Activated T-helper 17 cell treated with anti-CD3 and anti-CD28 coated beads, Interleukin-2, amount 50 U/mL, for 72 hours (primary cell): ENCODE measurements around the gene WDR62. TPM values are rescaled to one million over a fixed set of nuclear protein-coding genes. Genes with fewer than 3 reads are reported as not detected.

Experiments
- ATAC-seq: fragments of 150-1000 bp; cut with Tn5 transposase; replicated peaks from 2 replicates; pipeline ENCODE4 v1.10.0; 2021; ENCODE audit warnings: mild to moderate bottlenecking, moderate library complexity
- H3K27ac Mint-ChIP-seq: one replicate; pipeline ENCODE4 v1.8.0; 2022; ENCODE audit warnings: mixed read lengths
- H3K27me3 Mint-ChIP-seq: one replicate; pipeline ENCODE4 v1.8.0; 2022; ENCODE audit warnings: mixed read lengths
- H3K36me3 Mint-ChIP-seq: one replicate; pipeline ENCODE4 v1.8.0; 2022; ENCODE audit warnings: low read depth, mild to moderate bottlenecking, mixed read lengths
- H3K4me1 Mint-ChIP-seq: one replicate; pipeline ENCODE4 v1.8.0; 2022; ENCODE audit warnings: mixed read lengths
- H3K4me3 Mint-ChIP-seq: one replicate; pipeline ENCODE4 v1.8.0; 2022; ENCODE audit warnings: mild to moderate bottlenecking, mixed read lengths
- H3K9me3 Mint-ChIP-seq: one replicate; pipeline ENCODE4 v1.8.0; 2022; ENCODE audit warnings: mixed read lengths
- total RNA-seq, 2 donors: library from RNA; stranded (reverse); gene quantifications; one replicate each; pipeline ENCODE4 v1.2.3, GENCODE V29; 2022

The WDR62 gene
- total RNA-seq, 2 donors from 2014 or later, result 19.3 to 33.2 TPM

DNA sequence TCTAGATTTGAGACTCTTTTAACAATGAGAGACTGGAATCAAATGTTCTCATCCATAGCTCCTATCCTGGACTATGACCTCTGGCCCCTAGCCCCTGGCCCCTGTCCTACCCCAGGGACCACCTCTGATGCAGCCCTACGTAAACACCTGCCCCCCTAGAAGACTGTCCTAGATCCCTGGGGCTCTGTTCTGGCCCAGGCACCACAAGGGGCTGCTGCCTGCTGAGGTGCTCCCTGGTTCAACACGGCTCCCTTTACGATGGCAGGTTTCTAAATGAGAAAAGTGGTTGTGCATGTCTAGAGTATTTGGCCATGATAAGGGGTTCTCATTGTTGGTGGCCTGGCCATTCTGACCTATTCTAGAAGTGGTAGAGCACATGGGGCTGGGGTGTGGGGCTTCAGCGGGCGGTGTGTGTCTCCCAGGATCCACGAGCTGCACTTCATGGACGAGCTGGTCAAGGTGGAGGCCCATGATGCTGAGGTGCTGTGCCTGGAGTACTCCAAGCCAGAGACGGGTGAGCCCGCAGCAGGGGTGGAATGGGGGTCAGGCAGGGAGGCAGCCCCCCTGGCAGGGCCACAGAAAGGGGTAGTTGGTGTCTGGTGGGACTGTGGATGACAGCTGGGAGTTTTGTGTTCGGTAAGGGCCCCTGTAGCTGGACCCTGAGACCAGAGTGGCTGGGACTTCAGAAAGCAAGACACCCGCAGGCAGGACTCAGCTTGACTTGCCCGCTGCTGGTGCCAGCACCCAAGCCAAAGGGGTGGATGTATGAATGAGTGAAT, 29.7 kb downstream of the WDR62 start:
- Mint-ChIP-seq H3K27me3 (no peaks in the 10 kb centered on the region), H3K4me3 (no peak overlapping the region), H3K27ac (no peak overlapping the region), H3K36me3 (peaks cover 64% of the 10 kb centered on the region), H3K9me3 (no peaks in the 10 kb centered on the region), H3K4me1 (no peaks in the 10 kb centered on the region)
- no peak for ATAC-seq

GRCh38 chr19:36086326-36086725, 31.6 kb downstream of the WDR62 start:
- Mint-ChIP-seq H3K9me3 (no peaks in the 10 kb centered on the region), H3K4me1 (peaks cover 5% of the 10 kb centered on the region), H3K4me3 (no peak overlapping the region), H3K36me3 (peaks cover 62% of the 10 kb centered on the region), H3K27ac (no peak overlapping the region), H3K27me3 (no peaks in the 10 kb centered on the region)
- no peak for ATAC-seq

DNA sequence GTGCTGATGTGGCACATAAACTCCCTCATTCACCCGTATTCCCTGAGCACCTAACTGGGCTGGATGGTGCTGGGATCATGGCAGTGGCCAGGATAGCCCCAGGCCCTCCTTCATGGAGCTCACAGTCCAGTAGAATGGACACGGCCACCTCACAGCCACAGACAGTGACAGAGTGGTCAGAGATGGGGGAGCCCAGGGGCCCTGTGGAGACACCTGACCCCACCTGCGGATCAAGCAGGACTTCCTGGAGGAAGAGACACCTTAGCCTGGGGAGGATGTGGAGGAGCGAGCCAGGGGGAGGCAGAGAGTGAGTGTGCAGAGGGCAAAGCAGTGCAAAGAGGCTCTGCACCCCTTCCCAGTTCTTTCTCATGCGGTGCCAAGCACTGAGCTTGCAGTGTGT, 35.1 kb downstream of the WDR62 start:
- Mint-ChIP-seq H3K27me3 (no peaks in the 10 kb centered on the region), H3K4me1 (peaks cover 18% of the 10 kb centered on the region), H3K27ac (no peak overlapping the region), H3K4me3 (no peak overlapping the region), H3K36me3 (peaks cover 50% of the 10 kb centered on the region), H3K9me3 (no peaks in the 10 kb centered on the region)
- no peak for ATAC-seq

DNA sequence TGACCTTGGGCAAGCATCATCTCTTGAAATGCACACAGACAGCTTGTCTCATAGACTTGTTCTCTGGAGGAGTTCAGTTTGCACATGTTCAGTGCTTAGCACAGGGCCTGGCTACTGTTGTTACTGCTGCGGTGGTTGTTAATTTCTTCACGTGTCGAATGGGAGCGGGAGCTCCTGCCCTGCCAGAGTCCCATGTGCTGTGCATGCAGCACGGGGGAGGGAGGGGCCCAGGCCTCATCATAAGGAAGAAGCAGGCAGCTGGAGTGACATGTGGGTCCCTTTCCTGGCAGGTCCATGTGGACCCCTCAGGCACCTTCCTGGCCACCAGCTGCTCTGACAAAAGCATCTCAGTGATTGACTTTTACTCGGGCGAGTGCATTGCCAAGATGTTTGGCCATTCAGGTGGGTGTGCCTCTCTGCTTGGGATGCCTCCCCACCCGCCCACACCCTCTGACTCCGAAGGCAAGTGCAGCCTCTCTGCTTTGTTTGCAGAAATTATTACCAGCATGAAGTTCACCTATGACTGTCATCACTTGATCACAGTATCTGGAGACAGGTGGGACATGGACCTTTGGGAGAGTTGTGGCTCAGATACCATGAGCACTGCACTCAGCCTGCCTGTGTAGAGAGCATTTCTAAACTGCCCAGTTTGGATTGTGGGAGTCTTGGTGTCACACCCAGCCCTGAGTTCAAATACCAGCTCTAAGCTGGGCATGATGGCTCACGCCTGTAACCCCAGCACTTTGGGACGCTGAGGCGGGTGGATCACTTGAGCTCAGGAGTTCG, 36.4 kb downstream of the WDR62 start:
- H3K4me1 Mint-ChIP-seq, result peaks cover 18% of the 10 kb centered on the region
- H3K27me3 Mint-ChIP-seq, result no peaks in the 10 kb centered on the region
- no peaks in the 10 kb centered on the region for H3K9me3 Mint-ChIP-seq
- no peak overlapping the region for H3K27ac Mint-ChIP-seq
- H3K4me3 Mint-ChIP-seq, result no peak overlapping the region
- H3K36me3 Mint-ChIP-seq, result peaks cover 46% of the 10 kb centered on the region
- ATAC-seq, result no peak

DNA sequence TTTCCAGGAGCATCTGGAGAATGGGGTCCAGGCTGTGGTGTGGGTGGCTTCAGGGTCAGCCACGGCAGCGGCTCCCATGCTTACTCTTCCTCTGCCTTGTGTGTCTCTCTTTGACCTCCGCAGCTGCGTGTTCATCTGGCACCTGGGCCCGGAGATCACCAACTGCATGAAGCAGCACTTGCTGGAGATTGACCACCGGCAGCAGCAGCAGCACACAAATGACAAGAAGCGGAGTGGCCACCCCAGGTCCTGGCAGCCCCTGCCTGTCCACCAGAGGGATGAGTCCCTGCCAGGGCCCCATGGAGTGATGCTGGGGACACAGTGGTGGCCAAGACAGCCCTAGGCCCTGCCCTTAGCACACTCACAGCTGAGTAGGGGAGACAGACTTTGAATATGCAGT, 37.9 kb downstream of the WDR62 start:
- Mint-ChIP-seq H3K9me3 (no peaks in the 10 kb centered on the region), H3K27ac (peak overlapping the region; percentile 66), H3K4me1 (peaks cover 18% of the 10 kb centered on the region), H3K36me3 (peaks cover 54% of the 10 kb centered on the region), H3K4me3 (peak overlapping the region; percentile 53), H3K27me3 (no peaks in the 10 kb centered on the region)
- ATAC-seq, result peak; percentile 6

DNA sequence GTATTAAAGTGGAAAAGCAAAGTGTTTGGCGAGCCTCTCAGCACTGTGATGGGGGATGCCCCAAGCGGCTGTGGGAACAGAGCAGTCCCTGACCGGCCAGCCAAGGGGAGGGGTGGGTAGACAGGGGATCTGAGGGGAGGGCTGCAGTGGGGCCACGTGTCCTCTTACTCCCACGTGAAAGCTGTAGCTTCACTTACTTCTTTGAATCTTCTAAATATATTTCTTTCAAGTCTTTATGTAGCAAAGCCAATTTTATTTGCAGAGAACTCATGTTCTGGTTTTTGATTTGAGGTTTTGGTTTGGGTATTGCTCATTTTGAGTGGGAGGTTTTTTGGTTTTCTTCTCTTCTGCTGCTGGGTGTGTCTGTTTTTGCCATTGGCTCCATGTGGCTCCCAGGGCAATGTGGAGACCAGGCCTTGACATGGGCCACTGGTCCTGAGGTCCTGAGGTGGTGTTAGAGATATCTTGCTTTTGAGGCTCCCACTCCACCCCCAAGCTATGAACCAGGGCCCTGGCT, 38.5 kb downstream of the WDR62 start:
- ATAC-seq, result peak; percentile 93
- H3K27me3 Mint-ChIP-seq, result no peaks in the 10 kb centered on the region

GRCh38 chr19:36093687-36094086, 39.0 kb downstream of the WDR62 start:
- Mint-ChIP-seq H3K27me3 (no peaks in the 10 kb centered on the region), H3K36me3 (peaks cover 52% of the 10 kb centered on the region), H3K27ac (peak overlapping the region; percentile 66), H3K9me3 (no peaks in the 10 kb centered on the region), H3K4me1 (peaks cover 18% of the 10 kb centered on the region), H3K4me3 (peak overlapping the region; percentile 53)
- no peak for ATAC-seq

More for the DNA sequence above, 38.5 kb downstream of the WDR62 start:
- Mint-ChIP-seq H3K4me1 (peaks cover 18% of the 10 kb centered on the region), H3K36me3 (peaks cover 52% of the 10 kb centered on the region), H3K27ac (peak overlapping the region; percentile 66), H3K4me3 (peak overlapping the region; percentile 53), H3K9me3 (no peaks in the 10 kb centered on the region)

GRCh38 chr19:36097036-36097435, 42.3 kb downstream of the WDR62 start:
- no peak for ATAC-seq
- Mint-ChIP-seq H3K4me3 (no peak overlapping the region), H3K36me3 (peaks cover 42% of the 10 kb centered on the region), H3K9me3 (no peaks in the 10 kb centered on the region), H3K4me1 (peaks cover 13% of the 10 kb centered on the region), H3K27me3 (no peaks in the 10 kb centered on the region), H3K27ac (no peak overlapping the region)

DNA sequence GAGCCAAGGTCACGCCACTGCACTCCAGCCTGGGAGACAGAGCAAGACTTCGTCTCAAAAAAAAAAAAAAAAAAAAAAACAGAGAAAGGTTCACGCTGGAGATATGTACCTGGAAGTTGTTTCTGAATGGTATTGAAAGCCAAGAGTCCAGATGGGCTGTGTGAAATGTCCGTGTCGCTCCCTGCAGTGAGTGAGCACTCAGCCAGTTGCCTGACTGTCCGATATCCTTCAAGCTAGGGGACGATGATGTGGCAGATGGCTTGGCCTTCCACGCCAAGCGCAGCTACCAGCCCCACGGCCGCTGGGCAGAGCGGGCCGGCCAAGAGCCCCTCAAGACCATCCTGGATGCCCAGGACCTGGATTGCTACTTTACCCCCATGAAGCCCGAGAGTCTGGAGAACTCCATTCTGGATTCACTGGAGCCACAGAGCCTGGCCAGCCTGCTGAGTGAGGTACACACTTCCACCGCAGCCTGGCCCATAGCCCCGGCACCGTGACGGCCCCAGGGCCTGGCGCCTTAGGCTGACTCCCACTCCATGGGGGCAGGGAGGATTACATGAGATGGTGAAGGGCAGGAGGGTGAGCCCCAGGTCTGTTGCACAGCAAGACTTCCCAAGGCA, 44.6 kb downstream of the WDR62 start:
- H3K9me3 Mint-ChIP-seq, result no peaks in the 10 kb centered on the region
- H3K27ac Mint-ChIP-seq, result no peak overlapping the region
- H3K4me1 Mint-ChIP-seq, result no peaks in the 10 kb centered on the region
- H3K36me3 Mint-ChIP-seq, result peaks cover 31% of the 10 kb centered on the region
- no peak for ATAC-seq
- H3K4me3 Mint-ChIP-seq, result no peak overlapping the region
- H3K27me3 Mint-ChIP-seq, result no peaks in the 10 kb centered on the region

DNA sequence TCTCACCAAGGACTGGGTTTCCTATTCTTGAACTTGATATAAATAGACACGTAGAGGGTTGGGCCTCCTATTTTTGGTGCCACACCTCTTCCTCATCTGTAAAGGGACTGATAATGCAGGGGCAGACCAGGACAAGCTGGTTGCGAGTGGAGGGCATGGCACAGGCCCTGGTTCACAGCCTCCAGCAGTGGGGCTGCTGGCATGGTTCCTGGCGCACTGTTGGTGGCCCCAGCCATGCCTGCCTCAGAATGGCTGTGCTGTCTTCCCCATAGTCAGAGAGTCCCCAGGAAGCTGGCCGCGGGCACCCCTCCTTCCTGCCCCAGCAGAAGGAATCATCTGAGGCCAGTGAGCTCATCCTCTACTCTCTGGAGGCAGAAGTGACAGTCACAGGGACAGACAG, 45.8 kb downstream of the WDR62 start:
- H3K27ac Mint-ChIP-seq, result no peak overlapping the region

DNA sequence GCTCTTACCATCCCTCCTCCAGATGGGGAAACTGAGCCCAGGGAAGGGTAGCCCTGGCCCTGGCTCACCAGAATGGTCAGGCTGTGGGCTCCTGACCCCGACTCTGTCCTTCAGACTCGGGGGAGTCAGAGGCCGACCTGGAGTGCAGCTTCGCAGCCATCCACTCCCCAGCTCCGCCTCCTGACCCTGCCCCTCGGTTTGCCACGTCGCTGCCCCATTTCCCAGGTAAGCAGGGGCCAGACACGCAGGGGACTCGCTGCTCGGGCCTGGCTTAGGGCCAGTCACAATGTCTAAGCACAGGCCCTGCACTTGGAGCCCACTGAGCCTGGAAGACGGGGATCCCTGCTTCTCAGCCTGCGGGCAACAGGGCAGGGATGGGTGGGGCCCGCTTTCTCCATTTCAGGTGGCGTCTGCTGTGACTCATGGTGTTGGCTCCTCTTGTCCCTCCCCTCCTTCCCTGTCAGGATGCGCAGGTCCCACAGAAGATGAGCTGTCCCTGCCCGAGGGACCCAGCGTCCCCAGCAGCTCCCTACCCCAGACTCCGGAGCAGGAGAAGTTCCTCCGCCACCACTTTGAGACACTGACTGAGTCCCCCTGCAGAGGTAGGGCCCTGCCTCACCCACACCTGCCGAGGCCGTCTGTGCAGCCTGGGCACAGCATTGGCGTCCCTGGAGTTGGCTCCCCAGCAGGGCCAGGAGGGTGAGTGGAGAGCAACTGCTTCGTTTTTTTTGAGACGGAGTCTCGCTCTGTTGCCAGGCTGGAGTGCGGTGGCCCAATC, 47.0 kb downstream of the WDR62 start:
- H3K4me1 Mint-ChIP-seq, result no peaks in the 10 kb centered on the region
- no peaks in the 10 kb centered on the region for H3K27me3 Mint-ChIP-seq
- no peak overlapping the region for H3K27ac Mint-ChIP-seq
- no peak for ATAC-seq
- peaks cover 21% of the 10 kb centered on the region for H3K36me3 Mint-ChIP-seq
- H3K9me3 Mint-ChIP-seq, result no peaks in the 10 kb centered on the region
- H3K4me3 Mint-ChIP-seq, result no peak overlapping the region

More for the DNA sequence above, 45.8 kb downstream of the WDR62 start:
- no peak overlapping the region for H3K4me3 Mint-ChIP-seq
- no peaks in the 10 kb centered on the region for H3K27me3 Mint-ChIP-seq
- no peaks in the 10 kb centered on the region for H3K9me3 Mint-ChIP-seq
- H3K4me1 Mint-ChIP-seq, result no peaks in the 10 kb centered on the region
- peaks cover 24% of the 10 kb centered on the region for H3K36me3 Mint-ChIP-seq
- no peak for ATAC-seq

GRCh38 chr19:36103040-36103626, 48.4 kb downstream of the WDR62 start:
- H3K27ac Mint-ChIP-seq, result no peak overlapping the region
- no peak overlapping the region for H3K4me3 Mint-ChIP-seq
- peaks cover 13% of the 10 kb centered on the region for H3K36me3 Mint-ChIP-seq
- H3K27me3 Mint-ChIP-seq, result no peaks in the 10 kb centered on the region
- no peak for ATAC-seq
- no peaks in the 10 kb centered on the region for H3K4me1 Mint-ChIP-seq
- no peaks in the 10 kb centered on the region for H3K9me3 Mint-ChIP-seq

DNA sequence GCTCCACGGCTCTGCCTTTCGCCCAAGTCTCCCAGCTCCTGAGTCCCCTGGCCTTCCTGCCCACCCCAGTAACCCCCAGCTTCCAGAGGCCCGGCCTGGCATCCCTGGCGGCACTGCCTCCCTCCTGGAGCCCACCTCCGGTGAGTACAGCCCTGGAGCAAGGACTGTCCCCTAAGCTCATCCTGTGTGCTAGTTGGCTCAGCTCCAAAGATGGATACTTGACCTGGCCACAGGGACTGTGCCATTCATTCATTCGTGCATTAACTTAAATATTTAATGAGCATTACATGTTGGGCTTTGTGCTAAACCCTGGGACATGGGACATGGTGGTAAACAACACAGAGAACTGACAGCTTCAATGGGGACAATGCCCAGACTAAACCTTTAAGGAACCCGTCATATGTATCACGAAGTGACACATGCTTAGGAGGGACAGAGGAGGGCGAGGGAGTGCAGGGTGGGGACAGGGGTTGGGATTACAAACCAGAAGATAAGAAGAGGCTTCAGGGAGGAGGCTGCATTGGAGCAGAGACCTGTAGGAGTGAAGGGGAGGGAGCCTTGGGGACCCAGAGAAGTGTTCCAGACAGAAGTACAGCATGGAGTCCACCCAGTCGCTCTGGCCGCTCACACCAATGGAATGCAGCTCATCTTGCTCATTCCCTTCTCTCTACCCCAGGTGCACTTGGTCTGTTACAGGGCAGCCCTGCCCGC, 49.3 kb downstream of the WDR62 start:
- Mint-ChIP-seq H3K27ac (no peak overlapping the region), H3K9me3 (no peaks in the 10 kb centered on the region)

More for the DNA sequence above, 49.3 kb downstream of the WDR62 start:
- no peak overlapping the region for H3K4me3 Mint-ChIP-seq
- no peaks in the 10 kb centered on the region for H3K27me3 Mint-ChIP-seq
- no peak for ATAC-seq
- peaks cover 8% of the 10 kb centered on the region for H3K36me3 Mint-ChIP-seq
- H3K4me1 Mint-ChIP-seq, result no peaks in the 10 kb centered on the region
